Stimulated activated naive CD8-positive, alpha-beta T cell treated with anti-CD3 and anti-CD28 coated beads, Interleukin-15, amount 100 ng/mL, for 72 hours (primary cell): ENCODE results near the gene DCTN5.
A peak's percentile ranks its signal among the peaks of the same experiment; 100 is the strongest.
"Not testable (repeated sequence)": the region's sequence is repeated elsewhere in the genome, so short reads cannot be mapped to it uniquely, and the experiment has no call there.

Experiments used
- ATAC-seq: fragments of 150-1000 bp; cut with Tn5 transposase; 2 replicates; pipeline ENCODE4 v1.10.0; 2021; ENCODE audit warnings: mild to moderate bottlenecking, moderate library complexity
- DNase-seq, 2 donors: peaks; one replicate each; pipeline ENCODE4 v3.0.0; 2021 to 2022
- H3K27ac Mint-ChIP-seq, 2 donors: one replicate each; pipeline ENCODE4 v1.8.0; 2022; ENCODE audit warnings: mild to moderate bottlenecking in 2 of 2, mixed read lengths in 2 of 2, moderate library complexity in 2 of 2
- H3K27me3 Mint-ChIP-seq: one replicate; pipeline ENCODE4 v1.8.0; 2022; ENCODE audit warnings: mixed read lengths
- H3K4me1 Mint-ChIP-seq: one replicate; pipeline ENCODE4 v1.8.0; 2022; ENCODE audit warnings: mild to moderate bottlenecking, mixed read lengths
- H3K4me3 Mint-ChIP-seq, 2 donors: one replicate each; pipeline ENCODE4 v1.8.0; 2022; ENCODE audit warnings: mild to moderate bottlenecking in 2 of 2, mixed read lengths in 2 of 2, moderate library complexity in 1 of 2
- H3K9me3 Mint-ChIP-seq, 2 donors: one replicate each; pipeline ENCODE4 v1.8.0; 2022; ENCODE audit warnings: mixed read lengths in 2 of 2

DCTN5 gene

DNA sequence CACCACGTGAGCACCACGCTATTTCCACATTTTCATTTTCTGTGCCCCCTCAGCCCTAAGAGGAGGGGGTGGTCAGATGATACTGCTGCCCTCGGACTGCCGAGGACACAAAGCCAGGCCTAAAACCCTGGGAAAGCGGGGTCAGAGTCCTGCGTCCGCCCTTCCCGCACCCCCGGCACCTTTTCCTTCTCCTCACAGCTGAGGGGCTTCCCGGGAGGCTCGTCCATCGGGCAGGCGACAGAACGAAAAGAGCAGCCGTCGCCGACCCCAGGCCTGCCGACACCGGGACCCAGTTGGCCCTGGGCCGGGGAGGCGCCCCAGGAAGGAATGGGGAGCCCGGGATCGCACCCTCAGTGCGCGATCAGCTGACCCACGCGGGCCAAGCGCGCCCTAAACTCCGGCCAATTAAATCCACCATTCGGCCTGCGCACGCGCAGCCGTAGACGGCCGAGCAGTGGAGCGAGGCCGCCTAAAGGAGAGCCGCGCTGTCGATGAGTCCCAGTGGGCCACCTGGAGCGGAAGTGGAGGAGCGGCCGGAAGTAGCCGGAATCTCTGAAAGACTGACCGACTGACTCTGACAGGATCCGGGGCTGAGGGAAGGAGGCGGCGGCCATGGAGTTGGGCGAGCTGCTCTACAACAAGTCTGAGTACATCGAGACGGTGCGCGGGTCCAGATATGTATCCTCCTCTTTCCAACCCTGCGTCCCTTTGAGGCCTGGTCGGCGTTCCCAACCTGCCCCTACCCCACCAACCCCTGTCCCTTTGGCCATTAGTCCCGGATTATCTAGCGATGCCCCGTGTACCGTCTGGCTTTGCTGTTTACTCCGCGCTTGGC, at the start of gene DCTN5, which contains the start of gene PALB2:
DCTN5 (plus strand) TSS at position 536 of the 835 bp plus-strand sequence; CDS start at position 613, 77 bp downstream.
PALB2 (minus strand) TSS at position 380 of the 835 bp plus-strand sequence; CDS start at position 227, 153 bp downstream.
- Mint-ChIP-seq H3K9me3 (no peaks in the 10 kb centered on the region), H3K27me3 (no peaks in the 10 kb centered on the region), H3K27ac (peak within 1 kb of the TSS; percentile 96 to 98), H3K4me1 (peaks cover 29% of the 10 kb centered on the region), H3K4me3 (peak within 1 kb of the TSS; percentile 91 to 99)
- ATAC-seq (peak; percentile 100), DNase-seq (peak; percentile 80 to 90)

DNA sequence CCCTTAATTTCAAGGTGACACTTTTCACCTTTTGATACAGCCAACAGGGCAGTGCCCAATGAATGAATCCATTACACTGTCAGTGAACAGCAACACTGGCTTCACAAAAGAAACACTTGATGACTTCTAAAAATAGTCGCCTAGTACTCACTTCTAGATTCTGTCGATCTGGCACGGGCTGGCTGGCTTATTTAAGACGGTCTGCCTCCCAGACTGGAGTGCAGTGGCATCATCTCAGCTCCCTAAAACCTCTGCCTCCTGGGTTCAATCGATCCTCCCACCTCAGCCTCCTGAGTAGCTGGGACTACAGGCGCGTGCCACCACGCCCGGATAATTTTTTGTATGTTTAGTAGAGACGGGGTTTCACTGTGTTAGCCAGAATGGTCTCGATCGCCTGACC, 47.1 kb upstream of the DCTN5 start:
- H3K27me3 Mint-ChIP-seq: no peaks in the 10 kb centered on the region
- ATAC-seq: no peak
- peaks cover 52% of the 10 kb centered on the region for H3K4me1 Mint-ChIP-seq
- peak overlapping the region in 1 of 2 donors; percentile 86 for H3K4me3 Mint-ChIP-seq
- no peak for DNase-seq
- no peaks in the 10 kb centered on the region for H3K9me3 Mint-ChIP-seq
- H3K27ac Mint-ChIP-seq: no peak overlapping the region

DNA sequence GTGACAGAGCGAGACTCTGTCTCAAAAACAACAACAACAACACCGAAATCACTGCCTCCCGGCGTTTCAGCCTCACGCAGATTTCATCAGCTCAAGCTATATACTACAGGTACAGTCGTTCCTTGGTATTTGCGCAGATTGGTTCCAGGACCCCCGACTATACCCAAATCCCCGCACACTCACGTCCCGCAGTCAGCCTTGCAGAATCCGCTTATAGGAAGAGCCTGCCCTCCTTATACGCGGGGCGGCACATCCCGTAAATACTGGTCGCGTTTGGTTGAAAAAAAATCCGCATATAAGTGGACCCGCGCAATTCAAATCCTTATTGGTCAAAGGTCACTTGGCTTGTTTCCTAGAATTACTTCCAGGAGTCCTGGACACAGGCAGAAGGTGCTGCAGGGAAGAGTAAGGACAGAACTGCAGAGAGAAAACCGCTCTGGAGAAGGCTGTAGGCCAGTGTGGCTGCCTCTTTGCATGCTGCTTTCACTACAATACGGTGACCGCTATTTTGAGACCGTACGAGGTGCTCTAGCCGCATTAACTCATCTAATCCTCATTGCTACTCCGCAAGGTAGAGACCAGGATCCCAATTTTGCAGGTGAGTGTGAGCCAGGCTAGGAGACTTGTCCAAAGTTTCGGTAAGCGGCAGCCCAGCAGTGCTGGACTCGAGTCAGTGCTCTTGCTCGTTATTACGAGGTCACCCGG, 45.9 kb upstream of the DCTN5 start:
- Mint-ChIP-seq H3K27me3 (no peaks in the 10 kb centered on the region), H3K4me1 (peaks cover 52% of the 10 kb centered on the region), H3K9me3 (no peaks in the 10 kb centered on the region), H3K4me3 (peak overlapping the region; percentile 83 to 86), H3K27ac (peak overlapping the region; percentile 7 to 83)
- ATAC-seq (peak; percentile 14), DNase-seq (peak in 1 of 2 donors; percentile 3)

DNA sequence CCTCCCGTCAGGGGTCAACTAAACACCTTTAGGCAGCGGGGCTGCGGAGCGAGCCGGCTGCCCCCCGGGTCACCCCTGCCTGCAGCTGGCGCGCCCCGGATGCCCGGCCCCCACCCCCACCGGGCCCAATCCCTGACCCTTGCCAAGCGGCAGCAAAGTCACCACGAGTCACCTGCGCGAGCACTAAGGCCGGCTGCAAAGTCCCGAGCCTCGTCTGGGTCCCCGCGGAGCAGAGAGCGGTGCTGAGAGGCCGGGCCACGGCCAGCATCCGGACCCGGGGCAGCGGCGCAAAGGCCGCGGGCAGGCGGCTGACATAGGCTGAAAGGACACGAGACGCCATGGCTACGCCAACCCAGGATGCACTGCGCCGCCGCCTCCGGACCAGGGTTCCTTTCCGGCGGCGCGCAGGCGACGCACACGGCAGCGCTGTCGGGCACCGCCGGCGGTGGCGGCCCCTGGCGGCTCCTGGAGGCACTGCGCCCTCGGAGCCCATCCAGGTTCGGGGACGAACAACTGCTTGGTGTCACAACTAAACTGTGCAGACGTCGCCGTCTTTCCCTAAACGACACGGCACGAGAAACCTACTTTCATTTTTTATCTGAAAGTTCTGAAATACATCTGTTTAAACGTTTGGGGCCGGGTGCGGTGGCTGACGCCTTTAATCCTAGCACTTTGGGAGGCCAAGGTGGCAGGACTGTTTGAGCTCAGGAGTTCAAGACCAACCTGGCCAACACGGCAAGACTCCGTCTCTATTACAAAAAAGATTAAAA, 45.1 kb upstream of the DCTN5 start, which contains the start of gene NDUFAB1:
NDUFAB1 (minus strand) TSS at position 366 of the 770 bp plus-strand sequence; CDS start at position 340, 26 bp downstream.
- H3K4me3 Mint-ChIP-seq: peak within 1 kb of the TSS; percentile 83 to 86
- no peaks in the 10 kb centered on the region for H3K27me3 Mint-ChIP-seq
- DNase-seq (peak; percentile 91 to 94), ATAC-seq (peak; percentile 98)
- H3K9me3 Mint-ChIP-seq: no peaks in the 10 kb centered on the region
- peak within 1 kb of the TSS; percentile 90 to 91 for H3K27ac Mint-ChIP-seq
- H3K4me1 Mint-ChIP-seq: peaks cover 52% of the 10 kb centered on the region

DNA sequence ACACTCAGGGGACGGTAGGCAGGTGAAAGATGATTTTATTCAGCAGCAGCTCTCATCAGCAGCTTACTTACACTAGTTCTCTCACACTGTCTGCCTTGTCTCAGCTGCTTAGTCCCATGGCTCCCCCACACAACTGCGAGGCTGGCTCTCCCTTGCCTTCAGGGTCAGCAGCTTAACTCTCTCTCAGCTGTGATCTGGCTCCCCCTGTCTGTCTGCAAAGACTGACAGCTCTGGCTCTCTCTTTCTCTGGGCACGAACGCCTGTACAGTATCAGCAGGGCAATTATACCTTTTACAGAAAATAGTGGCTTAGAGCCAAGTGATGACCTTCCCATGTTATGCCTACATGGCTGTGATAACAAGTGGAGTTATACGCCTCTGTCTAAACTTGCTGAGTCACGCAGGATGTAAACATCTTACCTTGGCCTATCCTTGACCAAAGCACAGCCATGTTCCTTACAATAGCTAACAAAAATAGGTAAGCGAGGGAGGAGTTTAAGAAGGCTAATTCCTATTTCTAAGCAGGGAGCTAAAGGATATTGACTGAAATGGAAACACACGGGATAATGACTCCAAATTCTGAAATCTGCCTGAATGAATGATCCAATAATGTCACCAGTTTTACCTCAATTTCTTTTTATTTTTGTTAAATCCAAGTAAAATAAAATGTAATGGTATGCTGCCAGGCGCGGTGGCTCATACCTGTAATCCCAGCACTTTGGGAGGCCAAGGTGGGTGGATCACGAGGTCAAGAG, 44.1 kb upstream of the DCTN5 start:
- Mint-ChIP-seq H3K4me3 (peak overlapping the region; percentile 38 to 61), H3K9me3 (no peaks in the 10 kb centered on the region), H3K4me1 (peaks cover 42% of the 10 kb centered on the region), H3K27me3 (no peaks in the 10 kb centered on the region), H3K27ac (peak overlapping the region in 1 of 2 donors; percentile 13)
- ATAC-seq: peak; percentile 33
- peak; percentile 40 to 41 for DNase-seq

DNA sequence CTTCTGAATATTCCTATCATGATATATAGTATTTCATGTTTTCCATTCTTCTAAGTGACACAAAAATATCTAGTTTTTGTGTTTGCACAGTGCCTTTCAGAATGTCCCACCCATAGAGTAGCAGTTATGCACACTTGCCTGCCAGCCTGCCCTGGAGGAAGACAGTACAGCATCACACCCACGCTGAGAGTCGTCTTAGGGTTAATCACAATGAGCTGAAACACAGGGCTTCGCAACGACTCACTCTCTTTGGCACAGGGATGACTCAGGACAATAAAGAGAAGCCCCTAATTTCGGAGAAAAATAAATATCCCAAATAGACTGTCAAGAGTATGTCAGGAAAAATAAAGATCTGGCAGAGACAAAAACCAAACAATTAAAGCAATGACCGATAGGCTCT, 33.5 kb upstream of the DCTN5 start:
- Mint-ChIP-seq H3K27me3 (no peaks in the 10 kb centered on the region), H3K4me3 (no peak overlapping the region), H3K27ac (no peak overlapping the region), H3K4me1 (no peaks in the 10 kb centered on the region), H3K9me3 (no peaks in the 10 kb centered on the region)
- no peak for DNase-seq
- no peak for ATAC-seq

DNA sequence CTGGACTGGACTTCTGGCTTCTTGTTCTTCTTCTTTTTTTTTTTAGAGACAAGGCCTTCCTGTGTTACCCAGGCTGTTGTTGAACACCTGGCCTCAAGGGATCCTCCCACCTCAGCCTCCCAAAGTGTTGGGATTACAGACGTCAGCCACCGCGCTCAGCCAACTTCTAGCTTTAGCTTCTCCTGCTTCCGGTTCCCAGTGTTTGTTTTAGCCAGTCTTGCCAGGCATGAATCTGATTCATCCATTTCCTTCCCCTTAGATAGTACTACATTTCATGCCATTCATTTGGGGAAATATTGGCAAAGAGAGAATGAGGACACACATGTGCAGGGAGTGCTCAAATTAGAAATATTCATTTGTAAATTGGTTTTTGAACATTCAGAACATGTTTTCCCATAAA, 33.1 kb upstream of the DCTN5 start:
- H3K4me1 Mint-ChIP-seq: no peaks in the 10 kb centered on the region
- ATAC-seq: no peak
- no peak for DNase-seq
- H3K4me3 Mint-ChIP-seq: no peak overlapping the region
- H3K27ac Mint-ChIP-seq: no peak overlapping the region
- H3K9me3 Mint-ChIP-seq: no peaks in the 10 kb centered on the region
- H3K27me3 Mint-ChIP-seq: no peaks in the 10 kb centered on the region

DNA sequence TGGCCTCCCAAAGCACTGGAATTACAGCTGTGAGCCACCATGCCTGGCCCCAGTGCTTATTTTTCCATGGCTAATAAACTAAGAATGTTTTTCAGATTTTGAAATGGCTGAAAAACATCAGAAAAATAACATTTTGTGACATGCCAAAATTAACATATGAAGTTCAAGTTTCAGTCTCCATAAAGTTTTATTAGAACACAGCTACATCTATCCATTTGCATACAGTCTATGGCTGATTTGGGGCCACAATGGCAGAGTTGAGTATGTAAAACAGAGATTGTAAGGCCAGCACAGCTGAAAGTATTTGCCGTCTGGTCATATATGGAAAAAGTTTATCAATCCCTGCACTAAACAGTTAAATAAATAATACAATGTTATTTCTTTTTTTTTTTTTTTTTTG, 31.3 kb upstream of the DCTN5 start:
- H3K27ac Mint-ChIP-seq: no peak overlapping the region

DNA sequence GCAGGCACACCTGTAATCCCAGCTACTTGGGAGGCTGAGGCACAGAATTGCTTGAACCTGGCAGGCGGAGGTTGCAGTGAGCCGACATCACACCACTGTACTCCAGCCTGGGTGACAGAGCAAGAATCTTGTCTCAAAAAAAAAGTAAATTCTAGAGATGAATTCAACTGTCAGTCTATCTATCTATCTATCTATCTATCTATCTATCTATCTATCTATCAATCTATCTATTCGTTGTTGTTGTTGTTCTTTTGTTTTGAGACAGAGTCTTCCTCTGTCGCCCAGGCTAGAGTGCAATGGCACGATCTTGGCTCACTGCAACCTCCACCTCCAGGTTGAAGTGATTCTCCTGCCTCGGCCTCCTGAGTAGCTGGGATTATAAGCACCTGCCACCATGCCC, 30.4 kb upstream of the DCTN5 start:
- not testable (repeated sequence) for ATAC-seq, DNase-seq, H3K27me3 Mint-ChIP-seq, H3K4me3 Mint-ChIP-seq, H3K9me3 Mint-ChIP-seq, H3K4me1 Mint-ChIP-seq, H3K27ac Mint-ChIP-seq

More for the DNA sequence above, 31.3 kb upstream of the DCTN5 start:
- Mint-ChIP-seq H3K4me1 (no peaks in the 10 kb centered on the region), H3K27me3 (no peaks in the 10 kb centered on the region), H3K4me3 (no peak overlapping the region), H3K9me3 (no peaks in the 10 kb centered on the region)
- no peak for DNase-seq
- ATAC-seq: no peak

DNA sequence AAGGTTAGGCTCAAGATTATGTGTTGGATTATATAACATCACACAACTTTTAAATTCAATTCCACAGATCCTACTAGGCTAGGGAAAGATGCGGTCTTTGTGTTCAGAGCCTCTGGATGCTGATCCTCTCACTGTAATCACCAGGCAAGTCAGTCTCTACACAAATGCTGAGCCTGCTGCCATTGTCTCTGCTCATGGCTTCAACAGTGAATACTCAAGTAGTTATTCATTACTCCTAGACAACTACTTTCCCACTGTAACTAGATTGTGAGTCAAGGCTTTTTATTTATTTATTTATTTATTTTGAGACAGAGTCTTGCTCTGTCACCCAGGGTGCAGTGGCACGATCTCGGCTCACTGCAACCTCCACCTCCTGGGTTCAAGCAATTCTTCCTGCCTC, 29.3 kb upstream of the DCTN5 start:
- H3K4me1 Mint-ChIP-seq: no peaks in the 10 kb centered on the region
- no peak for ATAC-seq
- peak overlapping the region in 1 of 2 donors; percentile 27 for H3K27ac Mint-ChIP-seq
- H3K4me3 Mint-ChIP-seq: no peak overlapping the region
- no peaks in the 10 kb centered on the region for H3K9me3 Mint-ChIP-seq
- no peaks in the 10 kb centered on the region for H3K27me3 Mint-ChIP-seq
- DNase-seq: no peak

DNA sequence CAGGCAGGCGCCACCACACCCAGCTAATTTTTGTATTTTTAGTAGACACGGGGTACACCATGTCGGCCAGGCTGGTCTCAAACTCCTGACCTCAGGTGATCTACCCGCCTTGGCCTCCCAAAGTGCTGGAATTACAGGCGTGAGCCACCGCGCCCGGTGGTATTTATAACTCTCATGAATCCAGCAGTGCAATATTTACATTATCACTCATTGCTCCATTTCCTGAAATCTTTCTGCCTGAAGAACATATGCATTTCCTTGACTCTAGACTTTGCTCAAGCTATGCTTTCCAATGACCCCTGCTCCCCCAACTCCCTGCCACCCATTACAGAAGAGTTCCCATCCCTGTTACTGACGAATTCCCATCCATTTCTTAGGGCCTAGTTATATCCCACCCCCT, 25.5 kb upstream of the DCTN5 start:
- H3K9me3 Mint-ChIP-seq: no peaks in the 10 kb centered on the region
- DNase-seq: no peak
- no peak for ATAC-seq
- no peak overlapping the region for H3K27ac Mint-ChIP-seq
- no peak overlapping the region for H3K4me3 Mint-ChIP-seq
- no peaks in the 10 kb centered on the region for H3K4me1 Mint-ChIP-seq
- H3K27me3 Mint-ChIP-seq: no peaks in the 10 kb centered on the region

DNA sequence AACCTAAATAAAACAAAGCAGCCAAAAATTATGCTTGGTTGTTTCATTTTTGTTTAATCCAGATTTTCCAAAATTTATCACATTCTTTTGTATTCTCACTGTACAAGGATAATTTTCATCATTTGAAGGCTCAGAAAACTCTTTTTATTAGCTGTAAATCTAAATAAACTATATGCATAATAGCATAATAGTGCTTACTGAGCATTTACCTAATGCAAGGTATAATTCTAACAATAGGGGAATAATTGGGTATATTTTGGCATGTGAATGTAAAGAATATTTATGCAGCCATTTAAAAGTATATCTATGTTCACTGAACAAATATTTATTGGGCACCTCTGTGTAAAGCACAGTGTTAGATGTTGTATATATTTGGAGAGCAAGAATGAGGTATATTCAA, 17.2 kb upstream of the DCTN5 start:
- no peaks in the 10 kb centered on the region for H3K9me3 Mint-ChIP-seq
- H3K27me3 Mint-ChIP-seq: no peaks in the 10 kb centered on the region
- ATAC-seq (no peak), DNase-seq (no peak)
- H3K4me3 Mint-ChIP-seq: no peak overlapping the region
- H3K27ac Mint-ChIP-seq: no peak overlapping the region
- H3K4me1 Mint-ChIP-seq: no peaks in the 10 kb centered on the region

DNA sequence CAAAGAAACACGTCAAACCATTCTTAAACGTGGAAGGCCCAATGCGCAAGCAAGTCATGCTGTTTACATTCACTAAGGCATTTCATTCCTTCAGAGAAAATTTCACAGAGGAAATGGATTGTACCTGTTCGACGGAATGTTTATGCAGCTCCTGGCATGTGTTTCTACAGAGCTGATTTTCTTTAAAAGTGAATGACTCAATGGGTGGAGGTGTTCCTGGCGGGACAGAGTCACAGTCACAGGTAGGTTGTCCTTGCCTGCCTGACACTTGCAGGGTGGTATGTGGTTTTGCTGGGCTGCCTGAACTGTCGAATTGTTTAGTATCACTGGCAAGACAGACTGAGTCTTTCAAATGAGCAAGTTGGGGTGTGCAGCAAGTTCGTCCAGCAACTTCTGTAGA, 11.8 kb upstream of the DCTN5 start:
- no peak for DNase-seq
- no peak for ATAC-seq
- no peak overlapping the region for H3K4me3 Mint-ChIP-seq
- no peaks in the 10 kb centered on the region for H3K27me3 Mint-ChIP-seq
- H3K9me3 Mint-ChIP-seq: no peaks in the 10 kb centered on the region
- H3K27ac Mint-ChIP-seq: no peak overlapping the region
- peaks cover 24% of the 10 kb centered on the region for H3K4me1 Mint-ChIP-seq

DNA sequence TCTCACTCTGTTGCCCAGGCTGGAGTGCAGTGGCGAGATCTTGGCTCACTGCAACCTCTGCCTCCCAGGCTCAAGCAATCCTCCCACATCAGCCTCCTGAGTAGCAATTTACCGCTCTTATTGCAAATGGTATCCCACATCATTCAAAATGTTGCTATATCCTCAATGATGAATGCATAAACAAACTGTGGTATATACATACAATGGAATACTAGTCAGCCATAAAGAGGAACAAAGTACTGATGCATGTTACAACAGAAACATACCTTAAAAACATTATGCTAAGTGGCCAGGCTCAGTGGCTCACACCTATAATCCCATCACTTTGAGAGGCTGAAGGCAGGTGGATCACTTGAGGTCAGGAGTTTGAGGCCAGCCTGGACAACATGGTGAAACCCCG, 9.4 kb upstream of the DCTN5 start:
- H3K27ac Mint-ChIP-seq: peak overlapping the region in 1 of 2 donors; percentile 15
- not testable (repeated sequence) for ATAC-seq, H3K4me3 Mint-ChIP-seq

More for the DNA sequence above, 9.4 kb upstream of the DCTN5 start:
- H3K9me3 Mint-ChIP-seq, DNase-seq, H3K27me3 Mint-ChIP-seq: not testable (repeated sequence)
- peaks cover 24% of the 10 kb centered on the region for H3K4me1 Mint-ChIP-seq
